ENCODE results near the gene TCP11L1. TPM values are rescaled to one million over a fixed set of nuclear protein-coding genes. Genes with fewer than 3 reads are reported as not detected.

TCP11L1 gene
- total and polyA plus RNA-seq, 2 donors (not counting 1 experiment from before 2014, with no cell fraction given): 7.7 to 19.7 TPM

DNA sequence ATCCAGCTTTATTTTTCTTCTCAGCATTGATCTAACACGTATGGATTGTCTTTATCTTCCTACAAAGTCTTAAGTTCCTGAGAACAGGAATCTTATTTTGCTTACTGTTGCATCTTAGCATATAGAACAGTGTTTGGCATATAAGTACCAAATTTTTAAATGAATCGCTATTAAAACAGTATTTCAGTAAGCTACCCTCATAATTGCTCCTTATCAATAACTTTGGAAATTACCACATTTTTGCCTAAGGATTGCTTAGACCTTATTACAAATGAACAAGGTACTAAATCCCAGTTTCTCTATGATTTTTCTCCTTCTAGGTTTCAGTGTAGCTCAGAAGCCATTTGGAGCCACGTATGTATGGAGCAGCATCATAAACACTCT, 14.0 kb upstream of the TCP11L1 start:
- Mint-ChIP-seq H3K4me3 (no peak overlapping the region), H3K4me1 (no peaks in the 10 kb centered on the region), H3K27me3 (peaks cover 15% of the 10 kb centered on the region), H3K9me3 (ENCODE audit: insufficient read depth) (no peaks in the 10 kb centered on the region), H3K27ac (no peak overlapping the region)
- Histone ChIP-seq H3K4me1 (ENCODE audit: control insufficient read depth in 2 of 2, insufficient read depth in 2 of 2, low read length in 2 of 2) (no peaks in the 10 kb centered on the region), H3K79me2 (ENCODE audit: control insufficient read depth, insufficient read depth, low read length) (no peaks in the 10 kb centered on the region), H3K27ac (ENCODE audit: low read length in 2 of 2) (no peak overlapping the region), H3K9me3 (ENCODE audit: control extremely low read depth in 1 of 3, control insufficient read depth in 2 of 3, insufficient read depth in 1 of 3, low read length in 2 of 3) (no peaks in the 10 kb centered on the region), H3K36me3 (replicated peaks in 1 of 2; ENCODE audit: control extremely low read depth in 1 of 2, control insufficient read depth in 1 of 2, extremely low read depth in 1 of 2, insufficient read depth in 2 of 2, low read length in 1 of 2) (no peaks in the 10 kb centered on the region), H3K27me3 (replicated peaks in 1 of 4; ENCODE audit: control extremely low read depth in 1 of 4, control insufficient read depth in 3 of 4, insufficient read depth in 4 of 4, low read length in 3 of 4) (no peaks in the 10 kb centered on the region), H4K20me1 (ENCODE audit: control insufficient read depth, insufficient read depth, low read length, poor library complexity, severe bottlenecking) (no peaks in the 10 kb centered on the region), H3K4me2 (replicated peaks; ENCODE audit: low read depth, low read length, poor library complexity, severe bottlenecking) (no peak overlapping the region), H3K4me3 (ENCODE audit: control extremely low read depth in 1 of 5, extremely low read depth in 1 of 5, insufficient read depth in 1 of 5, low read depth in 2 of 5, low read length in 4 of 5) (no peak overlapping the region), H3K9ac (ENCODE audit: low read length) (no peak overlapping the region), H2AFZ (ENCODE audit: insufficient read depth, low read depth, low read length, poor library complexity, severe bottlenecking) (no peak overlapping the region)
- ATAC-seq (ENCODE audit: low read depth): no peak
- intact Hi-C loops (cut with micrococcal nuclease): no loop called here
- CTCF ChIA-PET: interaction anchor here (2.7 kb wide), 1 partner anchor 41 kb away, joined by 7 read pairs; no protein-coding TSS in a partner anchor
- no CpG with 5 or more reads among the region's 3 CpGs for WGBS (ENCODE audit: insufficient coverage)
- TF ChIP-seq, protein P1, sequence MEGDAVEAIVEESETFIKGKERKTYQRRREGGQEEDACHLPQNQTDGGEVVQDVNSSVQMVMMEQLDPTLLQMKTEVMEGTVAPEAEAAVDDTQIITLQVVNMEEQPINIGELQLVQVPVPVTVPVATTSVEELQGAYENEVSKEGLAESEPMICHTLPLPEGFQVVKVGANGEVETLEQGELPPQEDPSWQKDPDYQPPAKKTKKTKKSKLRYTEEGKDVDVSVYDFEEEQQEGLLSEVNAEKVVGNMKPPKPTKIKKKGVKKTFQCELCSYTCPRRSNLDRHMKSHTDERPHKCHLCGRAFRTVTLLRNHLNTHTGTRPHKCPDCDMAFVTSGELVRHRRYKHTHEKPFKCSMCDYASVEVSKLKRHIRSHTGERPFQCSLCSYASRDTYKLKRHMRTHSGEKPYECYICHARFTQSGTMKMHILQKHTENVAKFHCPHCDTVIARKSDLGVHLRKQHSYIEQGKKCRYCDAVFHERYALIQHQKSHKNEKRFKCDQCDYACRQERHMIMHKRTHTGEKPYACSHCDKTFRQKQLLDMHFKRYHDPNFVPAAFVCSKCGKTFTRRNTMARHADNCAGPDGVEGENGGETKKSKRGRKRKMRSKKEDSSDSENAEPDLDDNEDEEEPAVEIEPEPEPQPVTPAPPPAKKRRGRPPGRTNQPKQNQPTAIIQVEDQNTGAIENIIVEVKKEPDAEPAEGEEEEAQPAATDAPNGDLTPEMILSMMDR (IDR thresholded peaks at IDR 0.05): no peak
- TF ChIP-seq EZH2 (IDR thresholded peaks at IDR 0.05; ENCODE audit: borderline replicate concordance, insufficient read depth, low read depth, low read length, poor library complexity, severe bottlenecking): no peak
- POLR2A ChIA-PET: no interaction called here
- no peak for DNase-seq

GRCh38 chr11:33027233-33027632, 12.1 kb upstream of the TCP11L1 start:
- DNase-seq (no peak), ATAC-seq (ENCODE audit: low read depth) (no peak)
- H3K9me3 Mint-ChIP-seq (ENCODE audit: insufficient read depth): no peaks in the 10 kb centered on the region
- intact Hi-C loops (cut with micrococcal nuclease): no loop called here
- ChIA-PET POLR2A (no interaction called here), CTCF (no interaction called here)
- Histone ChIP-seq H3K27me3 (replicated peaks in 1 of 4; ENCODE audit: control extremely low read depth in 1 of 4, control insufficient read depth in 3 of 4, insufficient read depth in 4 of 4, low read length in 3 of 4) (no peaks in the 10 kb centered on the region), H3K4me1 (ENCODE audit: control insufficient read depth in 2 of 2, insufficient read depth in 2 of 2, low read length in 2 of 2) (no peaks in the 10 kb centered on the region), H2AFZ (ENCODE audit: insufficient read depth, low read depth, low read length, poor library complexity, severe bottlenecking) (no peak overlapping the region), H3K9me3 (ENCODE audit: control extremely low read depth in 1 of 3, control insufficient read depth in 2 of 3, insufficient read depth in 1 of 3, low read length in 2 of 3) (no peaks in the 10 kb centered on the region), H3K36me3 (replicated peaks in 1 of 2; ENCODE audit: control extremely low read depth in 1 of 2, control insufficient read depth in 1 of 2, extremely low read depth in 1 of 2, insufficient read depth in 2 of 2, low read length in 1 of 2) (no peaks in the 10 kb centered on the region), H3K27ac (ENCODE audit: low read length in 2 of 2) (no peak overlapping the region), H3K4me2 (replicated peaks; ENCODE audit: low read depth, low read length, poor library complexity, severe bottlenecking) (no peak overlapping the region), H3K79me2 (ENCODE audit: control insufficient read depth, insufficient read depth, low read length) (no peaks in the 10 kb centered on the region), H3K9ac (ENCODE audit: low read length) (no peak overlapping the region), H3K4me3 (ENCODE audit: control extremely low read depth in 1 of 5, extremely low read depth in 1 of 5, insufficient read depth in 1 of 5, low read depth in 2 of 5, low read length in 4 of 5) (no peak overlapping the region), H4K20me1 (ENCODE audit: control insufficient read depth, insufficient read depth, low read length, poor library complexity, severe bottlenecking) (no peaks in the 10 kb centered on the region)
- TF ChIP-seq, protein P1 (IDR thresholded peaks at IDR 0.05): no peak
- TF ChIP-seq EZH2 (IDR thresholded peaks at IDR 0.05; ENCODE audit: borderline replicate concordance, insufficient read depth, low read depth, low read length, poor library complexity, severe bottlenecking): no peak
- no CpG with 5 or more reads among the region's 2 CpGs for WGBS (ENCODE audit: insufficient coverage)
- H3K27me3 Mint-ChIP-seq: peaks cover 8% of the 10 kb centered on the region
- no peak overlapping the region for H3K4me3 Mint-ChIP-seq
- H3K4me1 Mint-ChIP-seq: no peaks in the 10 kb centered on the region
- H3K27ac Mint-ChIP-seq: no peak overlapping the region
